ENCODE measurements around the gene CXCL3.
"Not testable (repeated sequence)": the region's sequence is repeated elsewhere in the genome, so short reads cannot be mapped to it uniquely, and the experiment has no call there.

The CXCL3 gene

GRCh38 chr4:74038425-74039314 lies at the start of gene CXCL3:
Gene CXCL3 (minus strand): TSS chr4:74038689. CDS start chr4:74038611, 78 bp downstream.
- no peak for DNase-seq

- no peak for DNase-seq
Measured at GRCh38 chr4:74087481-74087880, 49.0 kb upstream of the CXCL3 start.

- no peak for DNase-seq
Measured at GRCh38 chr4:74085669-74086068, 47.2 kb upstream of the CXCL3 start.

- DNase-seq = no peak
Measured at GRCh38 chr4:74084984-74085383, 46.5 kb upstream of the CXCL3 start.

DNA sequence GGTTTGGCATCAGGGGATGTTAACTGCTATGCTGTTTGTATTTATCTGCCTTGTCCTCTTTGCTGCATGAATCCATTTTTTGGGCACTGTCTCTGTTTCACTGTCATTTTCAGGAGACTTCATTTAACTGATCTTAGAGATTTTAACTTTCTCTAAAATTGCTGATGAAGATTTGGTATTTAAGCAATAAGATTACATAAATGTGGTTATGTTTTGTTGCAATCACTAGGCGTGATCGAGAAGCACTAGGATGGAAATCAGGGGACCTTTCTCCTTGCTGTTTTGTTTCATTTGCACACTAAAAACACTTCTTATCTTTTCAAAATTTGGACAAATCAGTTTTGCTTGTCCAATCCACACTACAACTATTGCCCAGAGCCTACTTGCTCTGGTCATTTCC lies 45.1 kb upstream of the CXCL3 start:
- DNase-seq = no peak

- DNase-seq = no peak
Measured at GRCh38 chr4:74081035-74081434, 42.5 kb upstream of the CXCL3 start.

GRCh38 chr4:74080351-74080750 lies 41.9 kb upstream of the CXCL3 start:
- DNase-seq = not testable (repeated sequence)

GRCh38 chr4:74079024-74079423 lies 40.5 kb upstream of the CXCL3 start:
- DNase-seq = not testable (repeated sequence)

DNA sequence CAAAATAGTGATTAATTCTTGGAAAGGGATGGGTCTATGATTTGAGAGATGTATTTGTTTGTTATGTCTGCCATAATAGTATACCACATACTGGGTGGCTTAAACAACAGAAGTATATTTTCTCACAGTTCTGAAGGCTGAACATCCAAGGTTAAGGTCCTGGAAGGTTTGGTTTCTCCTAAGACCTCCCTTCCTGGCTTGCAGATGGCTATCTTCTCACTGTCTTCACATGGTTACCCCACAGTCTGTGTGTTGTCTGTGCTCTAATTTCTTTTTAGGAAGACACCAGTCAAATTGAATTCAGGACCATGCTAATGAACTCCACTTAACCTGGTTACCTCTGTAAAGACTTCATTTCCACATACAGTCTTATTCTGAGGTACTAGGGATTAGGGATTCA lies 34.9 kb upstream of the CXCL3 start:
- no peak for DNase-seq

DNA sequence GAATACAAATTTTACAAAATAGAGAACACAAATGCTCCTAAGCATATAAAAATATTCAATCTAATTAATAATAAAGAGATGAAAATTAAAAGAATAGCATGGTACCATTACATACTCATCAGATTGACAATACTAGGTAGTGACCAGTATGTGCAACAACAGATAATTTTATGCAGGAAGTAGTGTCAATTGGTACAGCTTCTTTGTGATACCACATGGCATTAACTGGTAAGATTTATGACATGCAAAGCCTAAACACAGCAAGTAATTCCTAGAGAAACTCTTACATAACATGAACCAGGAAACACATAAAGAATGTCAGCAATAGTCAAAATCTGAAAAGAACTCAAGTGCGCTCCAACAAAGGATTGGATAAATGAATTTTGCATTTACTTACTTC lies 34.2 kb upstream of the CXCL3 start:
- no peak for DNase-seq

GRCh38 chr4:74067586-74067985 lies 29.1 kb upstream of the CXCL3 start:
- no peak for DNase-seq

GRCh38 chr4:74066232-74066631 lies 27.7 kb upstream of the CXCL3 start:
- DNase-seq = no peak

- DNase-seq = no peak
Measured at GRCh38 chr4:74065115-74065642, 26.7 kb upstream of the CXCL3 start.

DNA sequence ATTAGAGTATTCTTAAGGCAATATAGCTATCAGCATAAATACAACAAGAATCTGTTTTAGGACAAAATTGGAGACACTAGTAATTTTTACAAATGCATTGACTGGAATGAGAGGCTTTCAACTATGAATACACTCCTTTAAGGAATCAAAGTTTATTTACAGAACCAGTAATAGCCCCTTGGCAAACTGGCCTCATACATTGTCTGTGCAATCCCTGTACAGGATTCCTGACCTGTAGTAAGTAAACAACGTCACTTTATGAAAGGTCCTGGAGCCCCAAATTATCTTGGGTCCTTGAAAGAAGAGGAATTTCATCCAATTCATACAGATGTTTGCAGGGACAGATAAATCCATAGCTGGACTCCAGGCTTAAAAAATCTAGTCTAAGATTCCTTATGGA lies 25.4 kb upstream of the CXCL3 start:
- no peak for DNase-seq

DNA sequence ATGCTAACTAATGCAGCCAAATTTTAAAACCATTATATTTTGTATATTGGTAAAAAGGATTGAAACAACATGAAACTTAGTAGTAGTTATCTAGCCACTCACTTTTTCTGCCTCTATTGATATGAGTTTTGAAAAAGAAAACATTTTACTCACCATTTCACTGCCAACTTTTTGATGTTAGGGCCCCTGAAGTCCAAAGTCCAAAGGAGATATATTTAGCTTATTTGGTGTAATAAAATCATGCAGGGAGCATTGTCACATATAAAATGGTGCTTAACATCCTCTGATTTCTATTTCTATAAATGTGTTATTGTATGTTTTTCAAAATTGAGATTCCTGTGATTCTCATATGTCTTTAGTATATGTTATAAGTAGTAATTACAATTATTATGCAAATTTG lies 24.5 kb upstream of the CXCL3 start:
- no peak for DNase-seq

GRCh38 chr4:74061430-74061829 lies 22.9 kb upstream of the CXCL3 start:
- no peak for DNase-seq

DNA sequence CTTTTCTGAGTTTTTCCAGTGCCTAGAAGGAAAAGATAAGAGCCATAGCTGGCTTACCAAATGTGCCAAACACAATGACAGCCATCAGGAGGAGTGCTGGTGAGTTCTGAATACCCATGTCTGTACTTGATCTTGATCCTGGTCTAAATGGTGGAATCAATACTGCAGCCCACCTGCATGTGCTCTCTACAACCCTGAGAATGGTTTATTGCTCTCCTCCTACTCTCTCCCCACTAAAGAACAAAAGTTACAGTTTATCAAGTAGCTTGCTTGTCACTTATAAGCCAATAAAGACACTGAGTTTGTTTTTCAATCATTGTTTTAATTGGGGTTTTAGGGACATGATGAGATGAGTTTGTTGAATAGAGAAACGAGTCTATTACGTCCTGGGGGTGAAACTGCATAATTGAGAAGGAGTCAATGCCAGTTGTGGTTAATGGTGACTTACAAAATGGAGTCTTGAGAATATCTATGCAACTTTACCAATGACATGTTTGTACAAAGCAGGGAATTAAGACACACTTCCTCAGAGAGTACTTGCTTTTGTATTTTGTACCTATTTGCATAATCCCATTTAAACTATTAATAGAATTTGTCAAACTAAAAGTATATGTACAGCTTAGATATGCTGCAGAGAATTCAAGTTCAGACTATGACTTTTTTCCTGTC lies 20.8 kb upstream of the CXCL3 start:
- no peak for DNase-seq

DNA sequence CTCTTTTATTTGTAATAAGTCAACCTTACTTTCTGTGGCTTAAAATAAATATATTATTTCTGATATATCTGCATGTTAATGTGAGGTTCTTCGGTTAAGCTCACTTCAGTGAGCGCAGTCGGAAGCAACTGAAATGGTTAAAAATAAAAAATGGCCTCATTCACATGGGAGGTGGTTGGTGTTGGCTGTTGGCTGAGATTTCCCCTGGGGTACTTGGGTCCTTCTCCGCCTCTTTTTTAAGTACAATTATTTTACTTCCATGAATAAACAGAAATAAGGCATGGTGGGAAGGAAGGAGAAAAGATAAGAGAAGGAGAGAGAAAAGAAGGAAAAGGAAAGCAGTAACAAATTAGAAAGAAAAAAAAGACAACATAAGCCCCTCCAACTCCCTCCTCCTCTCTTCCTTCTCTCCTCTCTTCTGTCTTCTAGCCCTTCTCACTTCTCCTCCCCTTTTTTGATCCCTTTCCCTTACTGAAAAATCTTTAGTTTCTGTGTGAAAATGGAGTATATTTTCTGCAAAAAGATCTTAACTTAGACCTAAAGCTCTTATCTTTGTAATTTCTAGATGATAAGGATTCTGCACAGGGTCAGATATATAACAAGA lies 19.7 kb upstream of the CXCL3 start:
- no peak for DNase-seq

DNA sequence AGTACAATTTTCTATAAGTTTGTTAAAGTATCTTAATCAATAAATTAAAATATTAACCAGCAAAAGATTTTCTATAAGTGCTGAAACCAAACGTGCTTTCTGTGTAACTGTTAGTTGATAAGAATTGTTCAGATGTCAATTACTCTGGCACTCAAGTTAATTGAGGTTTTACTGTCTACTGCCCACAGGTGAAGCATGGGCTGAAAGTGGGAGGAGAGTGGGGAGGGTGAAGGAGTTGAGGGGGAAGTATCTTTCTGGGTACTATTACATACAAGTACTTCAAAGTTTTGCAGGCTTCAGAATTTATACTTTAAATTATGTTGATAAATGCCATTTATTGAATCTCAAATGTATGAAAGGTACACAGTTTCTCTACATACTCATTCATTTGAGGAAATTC lies 19.1 kb upstream of the CXCL3 start:
- no peak for DNase-seq

- DNase-seq = no peak
Measured at GRCh38 chr4:74056858-74057562, 18.5 kb upstream of the CXCL3 start.

DNA sequence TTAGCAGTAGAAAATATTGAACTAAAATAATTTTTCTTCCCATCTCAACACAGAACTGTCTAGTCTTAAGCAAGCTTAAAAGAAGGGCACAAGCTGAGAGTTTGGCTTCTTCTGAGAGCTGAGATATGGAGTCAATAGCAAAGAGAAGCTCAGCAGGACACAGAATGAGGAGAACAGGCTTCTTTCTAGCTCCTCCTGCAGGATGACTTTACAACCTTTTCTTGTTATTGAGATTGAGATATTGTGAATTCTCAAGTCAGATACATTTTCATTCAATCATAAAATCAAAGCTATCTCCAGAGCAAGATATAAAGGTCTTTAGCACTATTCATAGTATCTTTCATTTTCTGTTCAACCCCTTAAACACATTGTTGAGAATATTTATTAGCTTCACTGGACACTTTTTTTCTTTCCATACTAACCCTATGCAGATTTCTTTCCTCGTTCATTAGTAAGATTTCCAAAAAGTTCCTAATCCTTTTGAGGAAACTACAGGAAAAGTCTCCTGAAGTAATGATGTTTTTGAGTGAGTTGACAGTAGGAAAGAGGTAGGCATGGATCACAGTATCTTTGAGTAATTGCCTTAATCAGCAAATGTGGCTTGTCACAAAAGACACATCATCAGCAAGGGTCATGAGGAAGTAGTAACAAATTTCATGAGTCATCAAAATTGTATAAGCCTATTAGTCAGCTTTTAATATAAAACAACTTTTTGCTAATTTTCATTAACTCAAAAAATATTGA lies 17.8 kb upstream of the CXCL3 start:
- no peak for DNase-seq

DNA sequence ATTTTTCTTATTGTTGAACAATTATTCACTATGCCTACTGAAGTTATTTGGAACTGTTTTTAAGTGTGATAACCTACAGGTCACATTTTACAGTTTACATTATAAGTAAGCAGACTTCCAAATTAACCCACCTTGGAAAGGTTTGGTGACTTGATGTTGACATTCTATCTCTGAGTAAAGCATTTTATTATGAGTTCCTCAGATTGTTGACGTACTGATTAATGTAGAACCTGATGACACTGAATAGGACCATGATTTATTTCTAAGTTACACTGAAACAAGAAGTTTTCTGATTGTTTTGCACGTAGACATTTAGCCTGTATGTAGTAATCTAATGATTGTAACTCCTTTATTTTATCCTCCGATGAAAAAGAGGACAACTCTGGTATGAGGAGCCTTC lies 17.0 kb upstream of the CXCL3 start:
- DNase-seq = no peak
